Activated gamma-delta T cell treated with anti-CD3 and anti-CD28 coated beads, Interleukin-2, amount 50 U/mL, for 16 hours (primary cell): Measurements from ENCODE around the gene UBA5.

Experiments
- DNase-seq: peaks from one replicate; pipeline ENCODE4 v3.0.0-alpha.2; 2020; ENCODE audit warnings: low read depth

UBA5 gene

GRCh38 chr3:132720228-132720627, 60.1 kb downstream of the UBA5 start:
- DNase-seq: no peak

GRCh38 chr3:132721479-132722164, 61.5 kb downstream of the UBA5 start:
- no peak for DNase-seq

- peak; percentile 98 for DNase-seq
Measured at GRCh38 chr3:132722165-132723023, 62.3 kb downstream of the UBA5 start, which contains the start of gene NPHP3. NPHP3 (minus strand) TSS chr3:132722409; CDS start chr3:132722355, 54 bp downstream.

- no peak for DNase-seq
Measured at GRCh38 chr3:132723024-132723950, 63.2 kb downstream of the UBA5 start.

- no peak for DNase-seq
Measured at GRCh38 chr3:132726341-132726823, 66.3 kb downstream of the UBA5 start.
